HepG2 (cell line): ENCODE results near the gene SEPHS2. TPM values are rescaled to one million over a fixed set of nuclear protein-coding genes. Genes with fewer than 3 reads are reported as not detected.

Source experiments
- CHD2 ChIP-seq: IDR thresholded peaks from 2 replicates; pipeline ENCODE4 v1.6.1; 2011; ENCODE audit warnings: low read depth, low read length, improper control_type of control experiment
- RFX5 ChIP-seq: IDR thresholded peaks from 2 replicates; pipeline ENCODE4 v1.6.1; 2011; ENCODE audit warnings: low read depth, low read length, improper control_type of control experiment
- SMARCC2 ChIP-seq: fragments of 450-650 bp; IDR thresholded peaks from 2 replicates; pipeline ENCODE4 v1.6.1; 2017; ENCODE audit warnings: antibody characterized with exemption, mild to moderate bottlenecking
- ZNF460 ChIP-seq: sonication (generic); formaldehyde crosslinking; IDR thresholded peaks from 2 replicates; pipeline ENCODE4 v1.5.1; 2020; ENCODE audit warnings: missing genetic modification reagents, mild to moderate bottlenecking, borderline replicate concordance
- ZNF670 ChIP-seq: sonication (generic); formaldehyde crosslinking; IDR thresholded peaks from 2 replicates; pipeline ENCODE4 v1.8.0; 2022; ENCODE audit warnings: mild to moderate bottlenecking, missing genetic modification reagents, borderline replicate concordance
- polyA plus RNA-seq, 8 experiments: library from polyadenylated mRNA; depleted of rRNA in 3 of 8; stranded (reverse) in 7 of 8; unstranded in 1 of 8; fragments of >200 nt; fragmentation: Illumina TruSeq in 4 of 8; extraction: Trizol in 4 of 8; gene quantifications; 2 replicates each; pipeline versions ENCODE4 v1.2.1 to v1.2.3, GENCODE V29; 2011 to 2016; ENCODE audit warnings: low read depth in 4 of 8, missing spikeins in 1 of 8, mixed read lengths in 1 of 8; ENCODE audit not compliant: insufficient read depth in 1 of 8
- total RNA-seq, 5 experiments: library from RNA; depleted of rRNA; stranded (reverse); fragments of >200 nt; fragmentation: Illumina TruSeq; extraction: Trizol; gene quantifications; 2 replicates each; pipeline ENCODE4 v1.2.3, GENCODE V29; 2016; ENCODE audit warnings: low read depth in 1 of 5
- TF ChIP-seq, protein P1 (sequence below): sonication (generic); formaldehyde crosslinking; IDR thresholded peaks from 2 replicates; pipeline ENCODE4 v1.5.0; 2020; ENCODE audit warnings: mild to moderate bottlenecking, missing genetic modification reagents
- TF ChIP-seq, protein P2 (sequence below): sonication (generic); formaldehyde crosslinking; IDR thresholded peaks from 2 replicates; pipeline ENCODE4 v1.5.1; 2020; ENCODE audit warnings: mild to moderate bottlenecking, missing genetic modification reagents, borderline replicate concordance

The SEPHS2 gene
- total and polyA plus RNA-seq, 2 of the 13 experiments (the other 11 are each of a cell fraction or from before 2014, with no cell fraction given), result 20.7 to 127 TPM

- TF ChIP-seq, protein P1, sequence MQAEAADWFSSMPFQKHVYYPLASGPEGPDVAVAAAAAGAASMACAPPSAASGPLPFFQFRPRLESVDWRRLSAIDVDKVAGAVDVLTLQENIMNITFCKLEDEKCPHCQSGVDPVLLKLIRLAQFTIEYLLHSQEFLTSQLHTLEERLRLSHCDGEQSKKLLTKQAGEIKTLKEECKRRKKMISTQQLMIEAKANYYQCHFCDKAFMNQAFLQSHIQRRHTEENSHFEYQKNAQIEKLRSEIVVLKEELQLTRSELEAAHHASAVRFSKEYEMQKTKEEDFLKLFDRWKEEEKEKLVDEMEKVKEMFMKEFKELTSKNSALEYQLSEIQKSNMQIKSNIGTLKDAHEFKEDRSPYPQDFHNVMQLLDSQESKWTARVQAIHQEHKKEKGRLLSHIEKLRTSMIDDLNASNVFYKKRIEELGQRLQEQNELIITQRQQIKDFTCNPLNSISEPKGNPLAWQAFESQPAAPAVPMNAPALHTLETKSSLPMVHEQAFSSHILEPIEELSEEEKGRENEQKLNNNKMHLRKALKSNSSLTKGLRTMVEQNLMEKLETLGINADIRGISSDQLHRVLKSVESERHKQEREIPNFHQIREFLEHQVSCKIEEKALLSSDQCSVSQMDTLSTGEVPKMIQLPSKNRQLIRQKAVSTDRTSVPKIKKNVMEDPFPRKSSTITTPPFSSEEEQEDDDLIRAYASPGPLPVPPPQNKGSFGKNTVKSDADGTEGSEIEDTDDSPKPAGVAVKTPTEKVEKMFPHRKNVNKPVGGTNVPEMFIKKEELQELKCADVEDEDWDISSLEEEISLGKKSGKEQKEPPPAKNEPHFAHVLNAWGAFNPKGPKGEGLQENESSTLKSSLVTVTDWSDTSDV (CRISPR knock-in tag), result no peak
- TF ChIP-seq ZNF460 (CRISPR knock-in tag) (peak; percentile 81; the same call in 1 of the 2 replicates), ZNF670 (CRISPR knock-in tag) (peak; percentile 83), SMARCC2 (0 out of 2 replicates have a peak, but pooled peaks have one; percentile 24), CHD2 (no peak), RFX5 (no peak)
- TF ChIP-seq, protein P2, sequence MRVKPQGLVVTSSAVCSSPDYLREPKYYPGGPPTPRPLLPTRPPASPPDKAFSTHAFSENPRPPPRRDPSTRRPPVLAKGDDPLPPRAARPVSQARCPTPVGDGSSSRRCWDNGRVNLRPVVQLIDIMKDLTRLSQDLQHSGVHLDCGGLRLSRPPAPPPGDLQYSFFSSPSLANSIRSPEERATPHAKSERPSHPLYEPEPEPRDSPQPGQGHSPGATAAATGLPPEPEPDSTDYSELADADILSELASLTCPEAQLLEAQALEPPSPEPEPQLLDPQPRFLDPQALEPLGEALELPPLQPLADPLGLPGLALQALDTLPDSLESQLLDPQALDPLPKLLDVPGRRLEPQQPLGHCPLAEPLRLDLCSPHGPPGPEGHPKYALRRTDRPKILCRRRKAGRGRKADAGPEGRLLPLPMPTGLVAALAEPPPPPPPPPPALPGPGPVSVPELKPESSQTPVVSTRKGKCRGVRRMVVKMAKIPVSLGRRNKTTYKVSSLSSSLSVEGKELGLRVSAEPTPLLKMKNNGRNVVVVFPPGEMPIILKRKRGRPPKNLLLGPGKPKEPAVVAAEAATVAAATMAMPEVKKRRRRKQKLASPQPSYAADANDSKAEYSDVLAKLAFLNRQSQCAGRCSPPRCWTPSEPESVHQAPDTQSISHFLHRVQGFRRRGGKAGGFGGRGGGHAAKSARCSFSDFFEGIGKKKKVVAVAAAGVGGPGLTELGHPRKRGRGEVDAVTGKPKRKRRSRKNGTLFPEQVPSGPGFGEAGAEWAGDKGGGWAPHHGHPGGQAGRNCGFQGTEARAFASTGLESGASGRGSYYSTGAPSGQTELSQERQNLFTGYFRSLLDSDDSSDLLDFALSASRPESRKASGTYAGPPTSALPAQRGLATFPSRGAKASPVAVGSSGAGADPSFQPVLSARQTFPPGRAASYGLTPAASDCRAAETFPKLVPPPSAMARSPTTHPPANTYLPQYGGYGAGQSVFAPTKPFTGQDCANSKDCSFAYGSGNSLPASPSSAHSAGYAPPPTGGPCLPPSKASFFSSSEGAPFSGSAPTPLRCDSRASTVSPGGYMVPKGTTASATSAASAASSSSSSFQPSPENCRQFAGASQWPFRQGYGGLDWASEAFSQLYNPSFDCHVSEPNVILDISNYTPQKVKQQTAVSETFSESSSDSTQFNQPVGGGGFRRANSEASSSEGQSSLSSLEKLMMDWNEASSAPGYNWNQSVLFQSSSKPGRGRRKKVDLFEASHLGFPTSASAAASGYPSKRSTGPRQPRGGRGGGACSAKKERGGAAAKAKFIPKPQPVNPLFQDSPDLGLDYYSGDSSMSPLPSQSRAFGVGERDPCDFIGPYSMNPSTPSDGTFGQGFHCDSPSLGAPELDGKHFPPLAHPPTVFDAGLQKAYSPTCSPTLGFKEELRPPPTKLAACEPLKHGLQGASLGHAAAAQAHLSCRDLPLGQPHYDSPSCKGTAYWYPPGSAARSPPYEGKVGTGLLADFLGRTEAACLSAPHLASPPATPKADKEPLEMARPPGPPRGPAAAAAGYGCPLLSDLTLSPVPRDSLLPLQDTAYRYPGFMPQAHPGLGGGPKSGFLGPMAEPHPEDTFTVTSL (CRISPR knock-in tag), result peak; percentile 71; the same call in 1 of the 2 replicates
Observed at GRCh38 chr16:30437511-30438046, 8.1 kb downstream of the SEPHS2 start (continued).
